Astrocyte (in vitro differentiated cells and primary cell): ENCODE measurements around the gene TTBK1. TPM values are rescaled to one million over a fixed set of nuclear protein-coding genes. Genes with fewer than 3 reads are reported as not detected.

Source experiments
- DNase-seq: peaks from one replicate; pipeline ENCODE4 v3.0.0-alpha.2; 2010; ENCODE audit warnings: low read depth
- FAIRE-seq: peaks from 2 replicates; lab custom pipeline; 2011; peaks lifted over from hg19 to GRCh38; lab: Jason Lieb, UNC
- H2AFZ ChIP-seq: 2 replicates; pipeline ENCODE4 v1.6.0; 2012; ENCODE audit warnings: low read depth, low read length, inconsistent platforms
- H3K27ac ChIP-seq: 2 replicates; pipeline ENCODE4 v1.5.1; 2011; ENCODE audit warnings: low read depth, low read length, inconsistent platforms
- H3K27me3 ChIP-seq: 2 replicates; pipeline ENCODE4 v1.6.0; 2011; ENCODE audit warnings: low read length, inconsistent platforms; ENCODE audit not compliant: insufficient read depth
- H3K36me3 ChIP-seq: 2 replicates; pipeline ENCODE4 v1.5.1; 2011; ENCODE audit warnings: low read length, inconsistent platforms; ENCODE audit not compliant: insufficient read depth
- H3K4me1 ChIP-seq: 2 replicates; pipeline ENCODE4 v1.5.1; 2011; ENCODE audit warnings: low read length, inconsistent platforms; ENCODE audit not compliant: insufficient read depth
- H3K4me2 ChIP-seq: 2 replicates; pipeline ENCODE4 v1.6.0; 2012; ENCODE audit warnings: low read length, inconsistent platforms
- H3K4me3 ChIP-seq: 2 replicates; pipeline ENCODE4 v1.5.1; 2011; ENCODE audit warnings: low read depth, mild to moderate bottlenecking, low read length, inconsistent platforms; ENCODE audit not compliant: insufficient read depth
- H3K79me2 ChIP-seq: 2 replicates; pipeline ENCODE4 v1.6.0; 2012; ENCODE audit warnings: mild to moderate bottlenecking, low read length, inconsistent platforms; ENCODE audit not compliant: insufficient read depth
- H3K9ac ChIP-seq: 2 replicates; pipeline ENCODE4 v1.6.0; 2012; ENCODE audit warnings: mild to moderate bottlenecking, low read length, inconsistent platforms
- H3K9me3 ChIP-seq: 2 replicates; pipeline ENCODE4 v1.5.1; 2012; ENCODE audit warnings: low read depth, mild to moderate bottlenecking, low read length, inconsistent platforms; ENCODE audit not compliant: insufficient read depth
- H4K20me1 ChIP-seq: 2 replicates; pipeline ENCODE4 v1.6.0; 2012; ENCODE audit warnings: low read length, inconsistent platforms; ENCODE audit not compliant: insufficient read depth
- H3K27ac Mint-ChIP-seq: one replicate; pipeline ENCODE4 v1.8.0; 2021; ENCODE audit warnings: mild to moderate bottlenecking, mixed read lengths; ENCODE audit not compliant: unreplicated experiment
- H3K27me3 Mint-ChIP-seq: one replicate; pipeline ENCODE4 v1.8.0; 2021; ENCODE audit warnings: low read depth, mixed read lengths; ENCODE audit not compliant: unreplicated experiment
- H3K36me3 Mint-ChIP-seq: one replicate; pipeline ENCODE4 v1.8.0; 2021; ENCODE audit warnings: low read depth, mixed read lengths; ENCODE audit not compliant: unreplicated experiment
- H3K4me1 Mint-ChIP-seq: one replicate; pipeline ENCODE4 v1.8.0; 2021; ENCODE audit warnings: low read depth, mixed read lengths; ENCODE audit not compliant: unreplicated experiment
- H3K4me3 Mint-ChIP-seq: one replicate; pipeline ENCODE4 v1.8.0; 2021; ENCODE audit warnings: mild to moderate bottlenecking, moderate library complexity, mixed read lengths; ENCODE audit not compliant: unreplicated experiment
- H3K9me3 Mint-ChIP-seq: one replicate; pipeline ENCODE4 v1.8.0; 2021; ENCODE audit warnings: mild to moderate bottlenecking, mixed read lengths; ENCODE audit not compliant: unreplicated experiment
- EZH2 ChIP-seq: IDR thresholded peaks from 2 replicates; pipeline ENCODE4 v1.6.1; 2012; ENCODE audit warnings: mild to moderate bottlenecking, low read length, inconsistent platforms; ENCODE audit not compliant: insufficient read depth
- total RNA-seq: library from RNA; stranded (reverse); gene quantifications from 2 replicates; pipeline ENCODE4 v1.2.1, GENCODE V29; 2021
- TF ChIP-seq, protein P1 (sequence below): IDR thresholded peaks from 2 replicates; pipeline ENCODE4 v1.5.1; 2011; ENCODE audit warnings: low read depth, mild to moderate bottlenecking, inconsistent platforms, low read length, moderate library complexity; ENCODE audit not compliant: insufficient read depth

Gene TTBK1
- total RNA-seq, 1 donor from 2014 or later, result 0.14 TPM

GRCh38 chr6:43307451-43308100 lies 64.3 kb downstream of the TTBK1 start:
- Histone ChIP-seq H3K79me2 (no peaks in the 10 kb centered on the region), H2AFZ (no peak overlapping the region), H3K27me3 (peaks cover 7% of the 10 kb centered on the region), H3K9me3 (no peaks in the 10 kb centered on the region), H3K4me1 (no peaks in the 10 kb centered on the region), H3K4me2 (no peak overlapping the region), H3K4me3 (no peak overlapping the region), H4K20me1 (no peaks in the 10 kb centered on the region), H3K27ac (no peak overlapping the region), H3K9ac (no peak overlapping the region), H3K36me3 (no peaks in the 10 kb centered on the region)
- peaks cover 44% of the 10 kb centered on the region for H3K27me3 Mint-ChIP-seq
- DNase-seq, result no peak
- H3K36me3 Mint-ChIP-seq, result no peaks in the 10 kb centered on the region
- no peaks in the 10 kb centered on the region for H3K9me3 Mint-ChIP-seq
- peak overlapping the region; percentile 4 for H3K4me3 Mint-ChIP-seq
- H3K4me1 Mint-ChIP-seq, result peaks cover 3% of the 10 kb centered on the region
- H3K27ac Mint-ChIP-seq, result no peak overlapping the region
- no peak for TF ChIP-seq EZH2
- TF ChIP-seq, protein P1, sequence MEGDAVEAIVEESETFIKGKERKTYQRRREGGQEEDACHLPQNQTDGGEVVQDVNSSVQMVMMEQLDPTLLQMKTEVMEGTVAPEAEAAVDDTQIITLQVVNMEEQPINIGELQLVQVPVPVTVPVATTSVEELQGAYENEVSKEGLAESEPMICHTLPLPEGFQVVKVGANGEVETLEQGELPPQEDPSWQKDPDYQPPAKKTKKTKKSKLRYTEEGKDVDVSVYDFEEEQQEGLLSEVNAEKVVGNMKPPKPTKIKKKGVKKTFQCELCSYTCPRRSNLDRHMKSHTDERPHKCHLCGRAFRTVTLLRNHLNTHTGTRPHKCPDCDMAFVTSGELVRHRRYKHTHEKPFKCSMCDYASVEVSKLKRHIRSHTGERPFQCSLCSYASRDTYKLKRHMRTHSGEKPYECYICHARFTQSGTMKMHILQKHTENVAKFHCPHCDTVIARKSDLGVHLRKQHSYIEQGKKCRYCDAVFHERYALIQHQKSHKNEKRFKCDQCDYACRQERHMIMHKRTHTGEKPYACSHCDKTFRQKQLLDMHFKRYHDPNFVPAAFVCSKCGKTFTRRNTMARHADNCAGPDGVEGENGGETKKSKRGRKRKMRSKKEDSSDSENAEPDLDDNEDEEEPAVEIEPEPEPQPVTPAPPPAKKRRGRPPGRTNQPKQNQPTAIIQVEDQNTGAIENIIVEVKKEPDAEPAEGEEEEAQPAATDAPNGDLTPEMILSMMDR, result no peak
- FAIRE-seq, result no peak

DNA sequence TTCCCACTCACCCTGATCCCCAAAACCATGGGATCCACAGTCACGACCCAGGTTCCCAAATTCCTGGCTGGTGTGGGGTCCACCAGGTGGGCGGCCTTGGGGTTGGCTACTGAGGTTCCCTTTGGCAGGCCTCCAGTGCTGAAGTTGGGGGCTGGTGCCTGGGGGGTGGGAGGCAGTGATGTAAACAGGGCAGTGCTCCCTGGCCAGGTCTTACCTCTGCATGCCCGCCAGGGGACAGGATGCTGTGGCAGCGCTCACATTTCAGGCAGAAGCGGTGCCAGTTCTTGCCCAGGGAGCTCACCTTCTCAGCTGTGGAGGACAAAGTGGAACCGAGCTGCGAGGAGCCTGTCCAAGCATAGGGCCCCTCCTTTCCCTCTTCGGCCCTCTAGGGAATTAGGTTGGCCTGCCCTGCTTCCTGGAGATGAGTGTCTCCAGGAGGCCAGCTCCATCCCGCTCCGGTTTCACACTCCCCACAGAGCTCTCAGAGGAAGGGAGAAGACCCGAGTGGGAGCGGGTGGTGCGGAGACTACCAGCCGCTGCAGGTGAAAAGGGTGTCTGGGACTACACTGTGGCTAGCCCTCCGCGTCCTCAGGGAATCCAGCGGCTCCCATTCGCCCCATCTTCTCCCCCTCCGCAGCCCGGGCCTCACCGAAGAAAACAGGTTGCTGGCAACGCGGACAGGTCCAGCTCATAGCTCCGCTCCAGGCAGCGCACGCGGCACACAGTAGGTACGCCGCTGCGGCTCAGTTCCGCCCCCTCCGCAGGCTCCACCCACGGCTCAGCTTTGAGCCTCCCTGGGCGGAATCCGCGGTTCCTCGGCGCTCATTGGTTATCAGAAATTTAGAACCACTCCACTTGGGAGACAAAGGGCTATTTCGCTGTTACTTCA lies 65.1 kb downstream of the TTBK1 start, which contains the start of gene CRIP3:
TSS of gene CRIP3 (minus strand) at position 726 of the 889 bp plus-strand sequence. CDS start at position 692, 34 bp downstream.
- no peak within 1 kb of the TSS for H3K9ac ChIP-seq
- H3K4me2 ChIP-seq, result peak within 1 kb of the TSS; percentile 69
- Mint-ChIP-seq H3K27me3 (peaks cover 43% of the 10 kb centered on the region), H3K27ac (no peak within 1 kb of the TSS), H3K4me1 (peaks cover 3% of the 10 kb centered on the region), H3K9me3 (no peaks in the 10 kb centered on the region), H3K4me3 (no peak within 1 kb of the TSS), H3K36me3 (no peaks in the 10 kb centered on the region)
- H2AFZ ChIP-seq, result peak within 1 kb of the TSS; percentile 3
- no peaks in the 10 kb centered on the region for H3K79me2 ChIP-seq
- DNase-seq (no peak), FAIRE-seq (no peak)
- TF ChIP-seq, protein P1, result no peak
- TF ChIP-seq EZH2, result no peak
- peaks cover 7% of the 10 kb centered on the region for H3K27me3 ChIP-seq
- H3K9me3 ChIP-seq, result no peaks in the 10 kb centered on the region
- H3K4me1 ChIP-seq, result no peaks in the 10 kb centered on the region
- no peak within 1 kb of the TSS for H3K27ac ChIP-seq
- H3K4me3 ChIP-seq, result no peak within 1 kb of the TSS
- H4K20me1 ChIP-seq, result no peaks in the 10 kb centered on the region
- no peaks in the 10 kb centered on the region for H3K36me3 ChIP-seq
